ENCODE data around the gene PLEKHM3.
A peak's percentile ranks its signal among the peaks of the same experiment; 100 is the strongest.

PLEKHM3 gene

DNA sequence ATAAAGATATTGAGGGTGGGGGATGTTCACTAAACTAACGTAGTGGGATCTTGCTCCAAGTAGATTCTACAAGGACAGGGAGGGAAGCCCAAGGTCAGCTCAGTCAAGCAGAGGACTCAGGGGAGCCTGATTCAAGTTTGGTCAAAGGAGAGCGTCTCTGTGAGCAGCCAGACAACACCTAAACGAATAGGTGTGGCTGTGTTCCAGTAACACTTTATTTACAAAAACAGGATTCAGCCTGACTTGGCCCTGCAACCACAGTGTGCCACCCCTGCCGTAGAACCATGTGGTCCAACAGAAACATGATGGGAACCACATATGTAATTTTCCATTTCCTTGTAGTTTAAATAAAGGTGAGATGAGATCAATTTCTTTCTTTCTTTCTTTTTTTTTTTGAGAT lies 237.5 kb downstream of the PLEKHM3 start:
- FAIRE-seq: no peak
- TF ChIP-seq TAF1 (IDR thresholded peaks at IDR 0.05; ENCODE audit: low read depth, low read length): no peak
- no peak for DNase-seq (ENCODE audit: insufficient read length, low spot score)

DNA sequence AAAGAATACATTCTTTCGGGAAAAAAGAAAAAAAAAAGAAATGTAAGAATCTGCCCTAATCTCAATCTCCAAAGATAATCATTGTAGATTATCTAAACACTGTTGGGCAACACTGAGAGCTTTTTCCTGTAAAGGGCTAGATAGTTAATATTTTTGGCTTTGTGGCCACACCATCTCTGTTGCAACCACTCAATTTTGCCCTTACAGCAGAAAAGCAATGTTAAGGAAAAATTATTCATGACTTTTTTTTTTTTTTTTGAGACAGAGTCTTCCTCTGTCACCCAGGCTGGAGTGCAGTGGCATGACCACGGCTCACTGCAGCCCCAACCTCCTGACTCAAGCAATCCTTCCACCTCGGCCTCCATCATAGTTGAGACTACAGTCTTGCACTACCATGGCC lies 238.3 kb downstream of the PLEKHM3 start:
- TF ChIP-seq POLR2AphosphoS5 (IDR thresholded peaks at IDR 0.05; ENCODE audit: low read depth, low read length) (no peak), SPI1 (IDR thresholded peaks at IDR 0.05; ENCODE audit: low read depth, low read length) (no peak), POU2F2 (IDR thresholded peaks at IDR 0.05; ENCODE audit: low read depth, low read length) (no peak)
- FAIRE-seq: no peak

GRCh38 chr2:207784898-207785297 lies 240.4 kb downstream of the PLEKHM3 start:
- DNase-seq (ENCODE audit: insufficient read length, low spot score): no peak
- FAIRE-seq: no peak
- TF ChIP-seq SPI1 (IDR thresholded peaks at IDR 0.05; ENCODE audit: low read depth, low read length): no peak
- TF ChIP-seq POU2F2 (IDR thresholded peaks at IDR 0.05; ENCODE audit: low read depth, low read length): no peak
- no peak for TF ChIP-seq POLR2A (IDR thresholded peaks at IDR 0.05; ENCODE audit: low read depth, low read length)
- no peak for TF ChIP-seq TAF1 (IDR thresholded peaks at IDR 0.05; ENCODE audit: low read depth, low read length)
- no peak for TF ChIP-seq PAX5 (IDR thresholded peaks at IDR 0.05; ENCODE audit: insufficient read depth, low read length, severe bottlenecking)
- TF ChIP-seq POLR2AphosphoS5 (IDR thresholded peaks at IDR 0.05; ENCODE audit: low read depth, low read length): no peak

More for the DNA sequence above, 238.3 kb downstream of the PLEKHM3 start:
- DNase-seq (ENCODE audit: insufficient read length, low spot score): no peak

GRCh38 chr2:207783514-207783913 lies 241.8 kb downstream of the PLEKHM3 start:
- TF ChIP-seq SPI1 (IDR thresholded peaks at IDR 0.05; ENCODE audit: low read depth, low read length): peak; percentile 84
- TF ChIP-seq TAF1 (IDR thresholded peaks at IDR 0.05; ENCODE audit: low read depth, low read length): no peak
- FAIRE-seq (no peak), DNase-seq (ENCODE audit: insufficient read length, low spot score) (no peak)

GRCh38 chr2:207782238-207783030 lies 242.9 kb downstream of the PLEKHM3 start:
- TF ChIP-seq POLR2AphosphoS5 (IDR thresholded peaks at IDR 0.05; ENCODE audit: low read depth, low read length): no peak
- TF ChIP-seq POU2F2 (IDR thresholded peaks at IDR 0.05; ENCODE audit: low read depth, low read length): no peak
- no peak for TF ChIP-seq SPI1 (IDR thresholded peaks at IDR 0.05; ENCODE audit: low read depth, low read length)
- no peak for TF ChIP-seq PAX5 (IDR thresholded peaks at IDR 0.05; ENCODE audit: insufficient read depth, low read length, severe bottlenecking)
- no peak for TF ChIP-seq POLR2A (IDR thresholded peaks at IDR 0.05; ENCODE audit: low read depth, low read length)
- TF ChIP-seq TAF1 (IDR thresholded peaks at IDR 0.05; ENCODE audit: low read depth, low read length): no peak
- no peak for DNase-seq (ENCODE audit: insufficient read length, low spot score)
- no peak for FAIRE-seq

DNA sequence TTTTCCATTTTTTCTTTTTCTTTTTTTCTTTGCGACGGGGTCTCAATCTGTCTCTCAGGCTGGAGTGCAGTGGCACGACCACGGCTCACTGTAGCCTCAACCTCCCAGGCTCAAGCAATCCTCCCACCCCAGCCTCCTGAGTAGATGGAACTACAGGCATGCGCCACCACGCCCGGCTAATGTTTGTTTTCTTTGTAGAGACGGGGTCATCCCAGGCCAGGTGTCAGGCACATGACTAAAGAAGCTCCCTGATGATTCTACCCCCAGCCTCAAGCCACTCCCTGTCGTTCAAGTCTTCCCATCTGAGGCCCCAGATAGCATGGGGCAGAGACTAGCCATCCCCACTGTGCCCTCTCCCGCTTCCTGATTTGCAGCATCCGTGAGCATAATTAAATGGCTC lies 245.8 kb downstream of the PLEKHM3 start:
- no peak for TF ChIP-seq POLR2A (IDR thresholded peaks at IDR 0.05; ENCODE audit: low read depth, low read length)
- TF ChIP-seq PAX5 (IDR thresholded peaks at IDR 0.05; ENCODE audit: insufficient read depth, low read length, severe bottlenecking): no peak
- no peak for TF ChIP-seq POLR2AphosphoS5 (IDR thresholded peaks at IDR 0.05; ENCODE audit: low read depth, low read length)
- TF ChIP-seq TAF1 (IDR thresholded peaks at IDR 0.05; ENCODE audit: low read depth, low read length): no peak
- TF ChIP-seq SPI1 (IDR thresholded peaks at IDR 0.05; ENCODE audit: low read depth, low read length): no peak
- no peak for TF ChIP-seq POU2F2 (IDR thresholded peaks at IDR 0.05; ENCODE audit: low read depth, low read length)
- DNase-seq (ENCODE audit: insufficient read length, low spot score) (no peak), FAIRE-seq (no peak)

- no peak for TF ChIP-seq PAX5 (IDR thresholded peaks at IDR 0.05; ENCODE audit: insufficient read depth, low read length, severe bottlenecking)
- no peak for TF ChIP-seq POU2F2 (IDR thresholded peaks at IDR 0.05; ENCODE audit: low read depth, low read length)
- no peak for TF ChIP-seq POLR2AphosphoS5 (IDR thresholded peaks at IDR 0.05; ENCODE audit: low read depth, low read length)
- no peak for TF ChIP-seq SPI1 (IDR thresholded peaks at IDR 0.05; ENCODE audit: low read depth, low read length)
- TF ChIP-seq TAF1 (IDR thresholded peaks at IDR 0.05; ENCODE audit: low read depth, low read length): no peak
- TF ChIP-seq POLR2A (IDR thresholded peaks at IDR 0.05; ENCODE audit: low read depth, low read length): no peak
- FAIRE-seq: no peak
- no peak for DNase-seq (ENCODE audit: insufficient read length, low spot score)
These were observed 246.9 kb downstream of the PLEKHM3 start for GRCh38 chr2:207778298-207778882.

- FAIRE-seq (no peak), DNase-seq (ENCODE audit: insufficient read length, low spot score) (no peak)
- TF ChIP-seq TAF1 (IDR thresholded peaks at IDR 0.05; ENCODE audit: low read depth, low read length) (no peak), PAX5 (IDR thresholded peaks at IDR 0.05; ENCODE audit: insufficient read depth, low read length, severe bottlenecking) (no peak), POLR2A (IDR thresholded peaks at IDR 0.05; ENCODE audit: low read depth, low read length) (no peak), SPI1 (IDR thresholded peaks at IDR 0.05; ENCODE audit: low read depth, low read length) (no peak), POU2F2 (IDR thresholded peaks at IDR 0.05; ENCODE audit: low read depth, low read length) (no peak), POLR2AphosphoS5 (IDR thresholded peaks at IDR 0.05; ENCODE audit: low read depth, low read length) (no peak)
These were observed 248.2 kb downstream of the PLEKHM3 start for GRCh38 chr2:207777124-207777523.

DNA sequence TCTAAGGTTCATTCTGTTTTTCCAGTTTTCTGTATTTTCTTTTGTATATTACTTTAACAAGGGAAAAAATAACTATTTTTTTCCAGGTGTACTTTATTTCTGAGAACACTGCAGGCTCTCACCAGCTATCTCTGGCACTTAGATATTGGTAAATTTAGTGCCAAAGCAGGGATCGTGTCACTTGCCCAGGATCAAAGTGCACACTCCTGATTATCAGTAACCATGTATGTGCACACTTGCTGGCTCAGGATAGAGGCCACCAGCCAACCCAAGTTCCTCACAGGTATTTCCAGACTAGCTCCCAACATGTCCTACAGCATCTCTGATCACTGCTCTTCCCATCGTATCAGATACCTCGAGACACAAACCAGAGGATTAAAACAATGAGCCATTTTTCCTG lies 249.9 kb downstream of the PLEKHM3 start:
- TF ChIP-seq POU2F2 (IDR thresholded peaks at IDR 0.05; ENCODE audit: low read depth, low read length): no peak
- no peak for TF ChIP-seq POLR2A (IDR thresholded peaks at IDR 0.05; ENCODE audit: low read depth, low read length)
- no peak for TF ChIP-seq PAX5 (IDR thresholded peaks at IDR 0.05; ENCODE audit: insufficient read depth, low read length, severe bottlenecking)
- TF ChIP-seq SPI1 (IDR thresholded peaks at IDR 0.05; ENCODE audit: low read depth, low read length): no peak
- TF ChIP-seq TAF1 (IDR thresholded peaks at IDR 0.05; ENCODE audit: low read depth, low read length): no peak
- no peak for TF ChIP-seq POLR2AphosphoS5 (IDR thresholded peaks at IDR 0.05; ENCODE audit: low read depth, low read length)
- FAIRE-seq (no peak), DNase-seq (ENCODE audit: insufficient read length, low spot score) (no peak)

- TF ChIP-seq SPI1 (IDR thresholded peaks at IDR 0.05; ENCODE audit: low read depth, low read length) (no peak), POU2F2 (IDR thresholded peaks at IDR 0.05; ENCODE audit: low read depth, low read length) (no peak), POLR2AphosphoS5 (IDR thresholded peaks at IDR 0.05; ENCODE audit: low read depth, low read length) (no peak), PAX5 (IDR thresholded peaks at IDR 0.05; ENCODE audit: insufficient read depth, low read length, severe bottlenecking) (no peak), POLR2A (IDR thresholded peaks at IDR 0.05; ENCODE audit: low read depth, low read length) (no peak), TAF1 (IDR thresholded peaks at IDR 0.05; ENCODE audit: low read depth, low read length) (no peak)
- FAIRE-seq: no peak
These were observed 252.5 kb downstream of the PLEKHM3 start for GRCh38 chr2:207772844-207773205.

More at GRCh38 chr2:207772844-207773205, 252.5 kb downstream of the PLEKHM3 start:
- DNase-seq (ENCODE audit: insufficient read length, low spot score): no peak

Data from GM12891 (cell line).